Brain microvascular endothelial cell (primary cell): ENCODE measurements around the gene CDC14C.
"Not testable (repeated sequence)": the region's sequence is repeated elsewhere in the genome, so short reads cannot be mapped to it uniquely, and the experiment has no call there.

Experiments
- DNase-seq: peaks from one replicate; pipeline ENCODE4 v3.0.0-alpha.2; 2020
- H3K27ac ChIP-seq: fragments of 250-450 bp; sonication (Bioruptor Pico); 2 replicates; pipeline ENCODE4 v1.5.1; 2020; ENCODE audit warnings: mild to moderate bottlenecking, moderate library complexity
- H3K27me3 ChIP-seq: fragments of 250-450 bp; sonication (Bioruptor Pico); replicated peaks from 2 replicates; pipeline ENCODE4 v1.5.1; 2020; ENCODE audit warnings: mild to moderate bottlenecking
- H3K36me3 ChIP-seq: fragments of 250-450 bp; sonication (Bioruptor Pico); replicated peaks from 2 replicates; pipeline ENCODE4 v1.5.1; 2020; ENCODE audit warnings: mild to moderate bottlenecking
- H3K4me3 ChIP-seq: 2 replicates; pipeline ENCODE4 v1.5.1; 2011; ENCODE audit warnings: low read depth, mild to moderate bottlenecking, control low read depth, low read length, moderate library complexity
- CTCF ChIP-seq: IDR thresholded peaks from 2 replicates; pipeline ENCODE4 v1.5.1; 2011; ENCODE audit warnings: low read depth, mild to moderate bottlenecking, moderate library complexity, low read length, control low read depth, inconsistent platforms; ENCODE audit errors: missing control alignments
- in situ Hi-C: cut with HindIII; loops from 2 replicates; pipeline ENCODE4 v1.10.0; 2017; ENCODE audit warnings: low sequenced_read_pairs, low pct_ligation_motif_present

The CDC14C gene

GRCh38 chr7:48894574-48894973 is 29.8 kb upstream of the CDC14C start:
- DNase-seq = no peak
- in situ Hi-C loops = no loop called here
- Histone ChIP-seq H3K27ac (no peak overlapping the region), H3K4me3 (no peak overlapping the region), H3K36me3 (no peaks in the 10 kb centered on the region), H3K27me3 (no peaks in the 10 kb centered on the region)
- no peak for TF ChIP-seq CTCF

GRCh38 chr7:48899932-48900331 is 24.4 kb upstream of the CDC14C start:
- no peak for TF ChIP-seq CTCF
- no peak overlapping the region for H3K4me3 ChIP-seq
- no peaks in the 10 kb centered on the region for H3K27me3 ChIP-seq
- H3K36me3 ChIP-seq = no peaks in the 10 kb centered on the region
- DNase-seq = no peak
- in situ Hi-C loops = no loop called here
- H3K27ac ChIP-seq = no peak overlapping the region

GRCh38 chr7:48901966-48902365 is 22.4 kb upstream of the CDC14C start:
- in situ Hi-C loops = no loop called here
- no peak overlapping the region for H3K27ac ChIP-seq
- no peak for DNase-seq
- no peak for TF ChIP-seq CTCF
- H3K36me3 ChIP-seq = no peaks in the 10 kb centered on the region
- no peaks in the 10 kb centered on the region for H3K27me3 ChIP-seq
- H3K4me3 ChIP-seq = no peak overlapping the region

GRCh38 chr7:48904975-48905374 is 19.4 kb upstream of the CDC14C start:
- in situ Hi-C loops = no loop called here
- Histone ChIP-seq H3K27ac (no peak overlapping the region), H3K27me3 (no peaks in the 10 kb centered on the region), H3K36me3 (no peaks in the 10 kb centered on the region), H3K4me3 (no peak overlapping the region)
- TF ChIP-seq CTCF = no peak
- no peak for DNase-seq

- DNase-seq, H3K36me3 ChIP-seq, H3K27me3 ChIP-seq, H3K4me3 ChIP-seq, in situ Hi-C loops, H3K27ac ChIP-seq: not testable (repeated sequence)
Measured at GRCh38 chr7:48905686-48906085, 18.7 kb upstream of the CDC14C start.

GRCh38 chr7:48909887-48910286 is 14.5 kb upstream of the CDC14C start:
- in situ Hi-C loops, H3K27me3 ChIP-seq, DNase-seq, H3K4me3 ChIP-seq, H3K27ac ChIP-seq, H3K36me3 ChIP-seq: not testable (repeated sequence)

GRCh38 chr7:48931481-48931880 is 7.1 kb downstream of the CDC14C start:
- in situ Hi-C loops = no loop called here
- Histone ChIP-seq H3K27ac (no peak overlapping the region), H3K36me3 (no peaks in the 10 kb centered on the region), H3K27me3 (no peaks in the 10 kb centered on the region), H3K4me3 (no peak overlapping the region)
- DNase-seq = no peak
- TF ChIP-seq CTCF = no peak
